AG20443 (cell line): Measurements from ENCODE around the gene ASPG.
A peak's percentile ranks its signal among the peaks of the same experiment; 100 is the strongest.

ENCODE experiments used
- DNase-seq: peaks from one replicate; pipeline ENCODE4 v3.0.0; 2012; ENCODE audit warnings: low spot score, mixed read lengths

Gene ASPG

GRCh38 chr14:104075530-104076151, 9.9 kb upstream of the ASPG start:
- DNase-seq: no peak

DNA sequence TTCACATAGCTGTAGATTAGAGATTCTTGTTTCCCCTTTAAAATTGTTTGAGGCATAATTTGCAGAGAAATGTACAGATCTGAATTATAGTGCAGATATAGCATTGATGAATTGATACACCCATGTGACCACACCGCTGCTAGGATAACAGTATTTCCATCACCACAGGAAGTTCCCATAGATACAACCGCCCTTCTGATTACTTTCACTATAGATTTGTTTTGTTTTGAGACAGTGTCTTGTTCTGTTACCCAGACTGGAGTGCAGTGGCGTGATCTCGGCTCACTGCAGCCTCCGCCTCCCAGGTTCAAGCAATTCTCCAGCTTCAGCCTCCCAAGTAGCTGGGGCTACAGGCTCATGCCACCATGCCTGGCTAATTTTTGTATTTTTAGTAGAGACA, 8.8 kb upstream of the ASPG start:
- no peak for DNase-seq

GRCh38 chr14:104078031-104078455, 7.5 kb upstream of the ASPG start:
- DNase-seq: peak; percentile 93

DNA sequence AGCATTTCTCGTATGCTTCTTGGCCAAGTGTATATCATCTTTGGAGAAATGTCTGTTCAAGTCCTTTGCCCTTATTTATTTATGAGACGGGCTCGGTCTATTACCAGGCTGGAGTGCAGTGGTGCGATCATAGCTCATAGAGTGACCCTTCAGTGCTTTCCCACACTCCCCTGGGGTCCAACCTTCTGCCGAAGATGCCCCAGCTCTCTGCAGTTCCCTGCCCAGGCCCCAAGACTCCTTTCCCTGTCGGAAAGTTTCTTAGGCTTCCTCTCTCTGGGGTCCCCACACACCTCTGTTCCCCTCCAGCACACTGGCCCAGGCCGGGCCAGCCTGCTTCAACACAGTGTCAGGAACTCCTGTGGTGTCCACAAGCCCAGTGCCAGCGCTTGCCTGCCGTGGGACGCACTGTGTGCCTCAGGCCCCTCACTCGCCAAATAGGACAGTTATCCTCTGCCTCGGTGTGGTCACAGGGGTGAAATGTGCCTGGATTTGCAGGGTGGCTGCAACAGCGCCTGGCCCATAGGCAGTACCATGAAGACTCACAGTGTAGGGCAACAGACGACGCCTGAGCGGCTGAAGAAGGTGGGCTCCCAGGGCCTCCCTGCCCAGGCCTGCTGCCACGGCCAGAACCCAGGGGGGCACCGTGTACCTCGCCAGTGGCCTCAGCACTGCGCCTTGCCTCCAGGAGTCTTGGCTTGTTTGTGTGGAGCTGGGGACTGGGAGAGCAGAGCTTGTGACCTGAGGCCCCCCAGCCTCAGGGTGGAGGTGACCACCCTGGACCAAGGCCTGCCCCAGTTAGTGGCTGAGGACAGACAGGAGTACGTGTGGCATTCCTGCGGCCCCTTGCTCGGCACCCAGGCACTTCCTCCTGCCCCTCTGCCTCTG, 4.9 kb upstream of the ASPG start:
- DNase-seq: no peak

- DNase-seq: no peak
Measured at GRCh38 chr14:104081261-104081835, 4.2 kb upstream of the ASPG start.

- DNase-seq: no peak
Measured at GRCh38 chr14:104081951-104082464, 3.5 kb upstream of the ASPG start.

GRCh38 chr14:104082807-104083206, 2.7 kb upstream of the ASPG start:
- DNase-seq: no peak

GRCh38 chr14:104084251-104085002, 1.1 kb upstream of the ASPG start:
- DNase-seq: no peak

GRCh38 chr14:104085889-104086201, 345 bp downstream of the ASPG start:
- no peak for DNase-seq

DNA sequence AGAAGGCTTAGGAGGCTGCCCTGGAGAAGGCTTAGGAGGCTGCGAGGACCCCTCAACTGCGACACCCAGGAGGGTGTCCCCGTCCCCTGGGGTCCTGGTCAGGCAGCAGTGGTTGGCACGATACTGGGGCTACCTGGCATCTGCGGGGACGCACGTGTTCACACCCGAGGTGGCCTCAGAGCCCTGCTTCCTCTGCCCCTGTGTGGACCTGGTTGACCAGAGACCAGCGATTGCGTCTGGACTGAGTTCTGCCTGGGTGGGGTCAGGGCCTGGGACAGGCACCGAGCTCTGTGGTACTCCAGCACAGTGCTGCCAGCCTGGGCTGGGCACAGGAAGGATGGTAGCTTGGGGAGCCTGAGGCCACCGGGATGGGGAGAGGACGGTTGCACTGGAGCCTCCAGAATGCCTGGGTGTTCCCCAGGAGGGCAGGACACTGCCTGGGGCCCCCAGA, 735 bp downstream of the ASPG start:
- DNase-seq: no peak

- DNase-seq: no peak
Measured at GRCh38 chr14:104086661-104087461, 1.4 kb downstream of the ASPG start.

DNA sequence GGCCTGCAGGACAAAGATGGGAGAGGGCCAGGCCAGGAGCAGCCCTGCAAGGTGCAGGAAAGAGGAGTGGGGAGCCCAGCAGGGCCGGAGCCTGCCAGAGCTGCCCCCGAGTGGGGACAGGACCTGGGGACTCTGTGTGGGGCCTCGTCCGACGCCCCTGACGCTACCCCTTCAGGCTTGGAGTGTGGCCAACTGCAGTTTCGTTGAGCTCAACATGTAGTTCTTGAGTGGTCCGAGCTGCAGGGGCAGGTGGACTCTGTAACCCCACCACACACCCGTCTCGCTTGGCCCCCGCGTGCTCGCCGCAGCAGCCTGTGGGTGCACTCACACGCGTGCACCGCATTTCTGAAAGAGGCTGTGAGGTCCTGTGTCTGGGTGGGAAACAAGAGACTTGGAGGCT, 2.0 kb downstream of the ASPG start:
- DNase-seq: no peak

DNA sequence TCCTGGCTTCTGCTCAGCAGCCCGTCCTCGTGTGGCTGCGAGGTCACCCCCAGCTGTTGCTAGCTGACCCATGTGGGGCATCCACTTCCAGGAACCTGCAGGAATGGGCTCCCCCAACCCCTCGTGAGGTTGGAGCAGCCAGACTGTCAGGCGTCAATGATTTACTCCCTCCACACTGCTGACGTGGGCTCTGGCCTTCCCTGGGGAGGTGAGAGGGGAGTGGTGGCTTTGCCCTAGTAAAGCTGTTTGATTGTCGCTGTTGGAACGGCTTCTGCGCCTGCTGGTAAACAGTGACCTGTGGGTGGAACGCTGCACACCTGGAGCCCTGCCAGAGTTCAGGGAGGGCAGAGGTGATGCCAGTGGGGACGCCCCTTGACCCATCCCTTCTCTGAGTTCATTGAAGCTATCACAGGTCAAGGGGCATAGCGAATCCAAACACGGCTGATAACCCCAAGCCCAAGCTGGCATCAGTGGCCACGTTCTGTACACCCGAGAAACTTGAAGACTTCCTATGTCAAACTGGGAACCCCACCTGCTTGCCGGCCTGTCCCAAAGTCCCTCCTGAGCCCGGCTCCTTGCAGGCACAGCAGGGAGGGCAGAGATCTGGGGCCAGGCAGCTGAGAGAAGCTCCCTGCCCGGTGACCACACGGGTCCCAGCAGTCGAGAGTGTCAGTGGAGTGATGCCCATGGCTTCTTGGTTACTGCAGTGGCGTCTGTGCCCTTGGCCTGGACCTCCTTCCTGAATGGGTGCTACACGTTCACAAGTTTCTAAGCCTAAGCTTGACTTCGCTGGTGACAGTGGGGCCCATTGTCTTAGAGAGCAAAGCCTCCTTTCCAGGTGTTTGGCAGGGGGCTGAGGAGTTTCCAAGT, 2.7 kb downstream of the ASPG start:
- DNase-seq: no peak

DNA sequence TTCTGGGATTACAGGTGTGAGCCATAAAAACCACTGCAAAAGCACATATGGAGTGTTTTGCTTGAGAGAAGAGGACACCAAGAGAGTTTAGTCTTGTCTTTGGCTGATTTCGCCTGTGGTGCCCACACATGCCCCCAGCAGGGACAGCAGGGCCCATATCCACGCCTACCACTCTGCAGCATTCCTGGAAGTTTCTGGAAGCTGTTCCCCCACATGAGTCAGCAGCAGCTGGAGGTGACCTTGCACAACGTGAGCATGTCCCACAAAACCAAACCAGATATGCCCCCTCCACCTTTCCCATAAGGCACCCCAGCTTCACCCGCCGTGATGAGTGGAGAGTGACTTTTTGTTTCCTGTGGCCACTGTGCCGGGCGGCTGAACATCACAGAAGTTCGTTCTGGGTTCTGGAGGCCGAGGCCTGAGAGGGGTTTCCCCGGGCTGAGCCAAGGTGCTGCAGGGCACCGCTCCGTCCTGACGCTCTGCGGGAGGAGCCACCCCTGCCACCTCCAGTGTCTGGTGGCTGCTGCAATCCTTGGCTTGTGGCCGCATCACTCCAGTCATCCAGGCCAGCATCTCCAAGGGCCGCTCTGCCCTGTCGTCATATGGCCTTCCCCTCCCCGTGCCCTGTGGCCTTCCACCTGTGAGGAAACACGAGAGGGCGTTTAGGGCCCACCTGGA, 4.7 kb downstream of the ASPG start:
- DNase-seq: no peak

- no peak for DNase-seq
Measured at GRCh38 chr14:104091061-104091926, 5.8 kb downstream of the ASPG start.

- DNase-seq: no peak
Measured at GRCh38 chr14:104091927-104092771, 6.6 kb downstream of the ASPG start.

DNA sequence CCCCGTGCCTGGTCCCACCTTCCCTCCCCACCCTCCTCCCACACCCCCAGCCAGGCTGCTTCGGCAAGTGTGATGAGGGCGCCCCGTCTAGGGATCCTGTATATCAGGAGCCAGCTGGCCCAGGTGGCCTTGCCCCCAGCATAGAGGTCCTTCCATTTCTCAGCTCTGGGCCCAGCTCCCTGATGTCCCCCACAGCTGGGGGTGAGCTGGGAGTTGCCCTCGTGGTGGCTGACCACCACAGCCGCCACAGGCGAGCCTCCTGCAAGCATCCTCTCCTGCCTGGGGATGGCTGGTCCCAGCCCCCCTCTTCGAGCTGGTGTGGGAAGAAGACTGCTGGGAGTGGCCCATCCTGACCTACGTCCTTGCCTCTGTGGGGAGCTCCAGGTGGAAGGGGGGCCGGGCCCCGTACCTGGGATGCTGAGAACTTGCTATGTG, 7.4 kb downstream of the ASPG start:
- no peak for DNase-seq
